ENCODE measurements around the gene ZNF26.

Gene ZNF26

DNA sequence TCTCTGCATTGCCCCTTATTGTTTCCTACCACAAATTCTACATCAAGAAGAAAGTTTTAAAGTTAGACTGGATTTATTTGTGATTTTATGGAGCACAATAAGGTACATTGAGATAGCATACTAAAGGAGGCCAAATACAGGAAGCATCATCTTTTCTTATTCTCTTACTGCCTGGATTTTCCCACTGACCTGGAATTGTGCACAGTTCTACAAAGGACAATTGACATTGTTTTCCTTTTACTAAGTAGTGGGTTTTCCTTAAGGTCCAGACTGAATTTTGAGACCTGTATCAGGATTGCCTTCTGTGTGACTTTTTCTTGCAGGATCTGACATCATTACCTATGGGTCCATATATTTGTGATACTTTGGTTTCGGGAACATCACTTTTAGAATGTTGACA, 75.8 kb downstream of the ZNF26 start:
- no peak for DNase-seq (ENCODE audit: low read depth in 4 of 4, low spot score in 1 of 4)

GRCh38 chr12:133063556-133063955, 77.4 kb downstream of the ZNF26 start:
- DNase-seq (ENCODE audit: low read depth in 4 of 4, low spot score in 1 of 4), result no peak

DNA sequence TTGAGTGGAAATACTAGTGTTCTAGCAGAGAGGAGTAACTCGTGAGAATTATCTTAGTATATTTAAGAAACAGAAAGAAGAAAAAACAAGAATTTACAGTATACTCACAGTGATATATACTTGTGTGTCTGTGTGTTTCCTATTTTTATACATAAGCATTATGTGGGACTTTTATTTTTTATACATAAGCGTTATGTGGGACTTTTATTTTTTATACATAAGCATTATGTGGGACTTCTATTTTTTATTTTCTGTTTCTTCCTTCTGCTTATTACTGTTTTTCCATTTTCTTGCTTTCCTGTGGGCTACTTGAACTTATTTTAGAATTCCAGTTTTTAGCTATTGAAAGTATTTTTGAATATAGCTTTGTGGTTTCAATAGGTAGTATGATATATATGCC, 87.7 kb downstream of the ZNF26 start:
- no peak for DNase-seq (ENCODE audit: low read depth in 4 of 4, low spot score in 1 of 4)

Data from stimulated activated CD4-positive, alpha-beta T cell treated with anti-CD3 and anti-CD28 coated beads, Interleukin-1b, Interleukin-23, amount 100 ng/mL, for 24 hours (primary cell).